ENCODE data around the gene MPC1. TPM values are rescaled to one million over a fixed set of nuclear protein-coding genes. Genes with fewer than 3 reads are reported as not detected.
"Not testable (repeated sequence)": the region's sequence is repeated elsewhere in the genome, so short reads cannot be mapped to it uniquely, and the experiment has no call there.

MPC1 gene
- total RNA-seq, 5 donors from 2014 or later (not counting 1 experiment from before 2014, with no cell fraction given) = 23.8 to 31.2 (median 27.5) TPM

DNA sequence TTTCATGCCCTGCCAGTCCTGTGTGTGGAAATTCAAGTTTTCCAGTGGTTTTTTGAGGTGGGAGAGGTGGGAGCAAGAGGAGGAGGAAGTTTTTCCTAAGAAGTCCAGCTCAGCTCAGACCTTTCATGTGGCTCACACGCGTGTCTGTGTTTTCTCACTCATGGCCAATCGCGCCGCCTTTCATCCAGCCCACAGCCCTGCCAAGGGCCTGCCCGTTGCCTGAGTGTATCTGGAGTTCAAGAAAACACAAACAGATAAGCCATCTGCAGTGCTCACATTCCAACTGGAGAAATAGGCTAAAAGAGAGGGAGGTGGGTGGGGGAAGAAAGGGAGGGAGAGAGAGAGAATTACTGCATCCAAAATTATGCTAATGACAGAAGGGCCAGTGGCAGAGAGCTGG, 12.6 kb upstream of the MPC1 start:
- POLR2A ChIA-PET = no interaction called here
- Histone ChIP-seq H3K27ac (ENCODE audit: low read length) (no peak overlapping the region), H3K27me3 (replicated peaks in 1 of 2; ENCODE audit: control insufficient read depth in 2 of 2, extremely low read depth in 1 of 2, insufficient read depth in 2 of 2, low read length in 1 of 2) (peaks cover 0 to 30% of the 10 kb centered on the region in 2 experiments), H3K9me3 (no peaks in the 10 kb centered on the region), H3K4me1 (ENCODE audit: control insufficient read depth in 1 of 2, extremely low read depth in 1 of 2, insufficient read depth in 2 of 2, low read length in 2 of 2) (no peaks in the 10 kb centered on the region), H3K4me3 (ENCODE audit: control insufficient read depth in 1 of 2, extremely low read depth in 1 of 2, low read length in 1 of 2) (no peak overlapping the region), H3K36me3 (ENCODE audit: control insufficient read depth in 2 of 2, extremely low read depth in 1 of 2, insufficient read depth in 1 of 2, low read length in 1 of 2) (no peaks in the 10 kb centered on the region)
- no CpG with 5 or more reads among the region's 6 CpGs for WGBS (ENCODE audit: insufficient coverage)
- Mint-ChIP-seq H3K27me3 (peaks cover 17 to 31% of the 10 kb centered on the region in 2 donors), H3K4me3 (no peak overlapping the region), H3K4me1 (no peaks in the 10 kb centered on the region), H3K9me3 (no peaks in the 10 kb centered on the region), H3K36me3 (no peaks in the 10 kb centered on the region), H3K27ac (no peak overlapping the region)
- ATAC-seq (replicated peaks in 1 of 4) (no peak), DNase-seq (no peak)
- CTCF ChIA-PET = no interaction called here

DNA sequence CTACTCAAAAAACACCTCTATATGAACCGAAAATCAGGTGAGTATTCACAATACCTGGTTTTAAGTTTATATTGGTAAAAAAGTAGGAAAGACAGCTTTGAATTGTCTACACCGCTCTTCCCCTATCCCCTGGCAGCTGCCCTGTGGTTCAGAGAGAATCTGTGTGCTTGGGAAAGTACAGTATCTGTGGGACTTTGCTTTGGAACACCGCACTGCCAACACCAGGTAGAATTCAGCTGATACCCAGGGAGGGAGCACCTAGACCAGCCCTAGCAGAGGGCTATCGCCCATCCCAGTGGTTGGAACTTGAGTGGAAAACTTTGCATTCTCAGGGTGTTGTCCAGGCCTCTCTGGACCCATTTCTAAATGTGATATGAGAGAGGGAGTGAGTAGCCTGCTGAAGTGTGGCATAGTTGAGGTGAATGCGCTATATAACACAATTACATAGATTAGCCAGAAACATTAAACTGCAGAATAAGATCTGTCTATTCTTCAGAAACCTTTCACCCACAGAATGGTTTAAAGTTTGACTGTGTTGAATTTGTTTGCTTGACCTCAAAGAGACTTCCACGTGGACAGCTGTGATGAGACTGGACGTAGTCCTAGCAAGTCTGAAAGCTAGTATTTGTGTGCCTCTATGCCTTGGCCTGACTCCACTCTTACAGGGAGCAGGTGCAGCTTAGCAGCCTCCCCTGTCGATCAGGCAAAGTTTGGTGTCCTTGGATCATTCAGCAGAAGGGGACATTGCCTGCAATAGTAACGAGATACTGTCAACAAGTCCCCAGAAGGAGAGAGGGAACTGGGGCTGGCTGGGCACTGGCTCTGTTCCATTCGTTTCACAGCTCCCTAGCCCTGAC, 11.5 kb upstream of the MPC1 start:
- ATAC-seq (replicated peaks in 1 of 4) (no peak), DNase-seq (no peak)
- H3K4me3 ChIP-seq (ENCODE audit: control insufficient read depth in 1 of 2, extremely low read depth in 1 of 2, low read length in 1 of 2) = no peak overlapping the region
- H3K27me3 ChIP-seq (replicated peaks in 1 of 2; ENCODE audit: control insufficient read depth in 2 of 2, extremely low read depth in 1 of 2, insufficient read depth in 2 of 2, low read length in 1 of 2) = peaks cover 0 to 26% of the 10 kb centered on the region in 2 experiments
- Mint-ChIP-seq H3K36me3 (no peaks in the 10 kb centered on the region), H3K9me3 (no peaks in the 10 kb centered on the region), H3K4me3 (no peak overlapping the region), H3K27ac (no peak overlapping the region), H3K4me1 (no peaks in the 10 kb centered on the region), H3K27me3 (peaks cover 15 to 29% of the 10 kb centered on the region in 2 donors)
- 75% methylated on average over 6 of the region's 10 CpGs for WGBS (ENCODE audit: insufficient coverage)
- ChIA-PET POLR2A (no interaction called here), CTCF (interaction anchor here in 1 of 2 donors (0.7 kb wide), 1 partner anchor 547 kb away, joined by 3 read pairs; no protein-coding TSS in a partner anchor)
- no peak overlapping the region for H3K27ac ChIP-seq (ENCODE audit: low read length)
- H3K36me3 ChIP-seq (ENCODE audit: control insufficient read depth in 2 of 2, extremely low read depth in 1 of 2, insufficient read depth in 1 of 2, low read length in 1 of 2) = no peaks in the 10 kb centered on the region
- H3K4me1 ChIP-seq (ENCODE audit: control insufficient read depth in 1 of 2, extremely low read depth in 1 of 2, insufficient read depth in 2 of 2, low read length in 2 of 2) = no peaks in the 10 kb centered on the region
- H3K9me3 ChIP-seq = no peaks in the 10 kb centered on the region

DNA sequence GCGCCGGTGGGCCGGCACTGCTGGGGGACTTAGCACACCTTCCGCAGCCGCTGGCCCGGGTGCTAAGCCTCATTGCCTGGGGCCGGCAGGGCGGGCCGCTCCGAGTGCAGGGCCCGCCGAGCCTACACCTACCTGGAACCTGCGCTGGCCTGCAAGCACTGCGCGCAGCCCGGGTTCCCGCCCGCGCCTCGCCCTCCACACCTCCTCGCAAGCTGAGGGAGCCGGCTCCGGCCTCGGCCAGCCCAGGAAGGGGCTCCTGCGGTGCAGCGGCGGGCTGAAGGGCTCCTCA, 10.7 kb upstream of the MPC1 start:
- H3K4me3 ChIP-seq (ENCODE audit: control insufficient read depth in 1 of 2, extremely low read depth in 1 of 2, low read length in 1 of 2) = no peak overlapping the region
- no peaks in the 10 kb centered on the region for H3K4me1 Mint-ChIP-seq
- no peak for ATAC-seq (replicated peaks in 1 of 4)
- POLR2A ChIA-PET = no interaction called here
- no peaks in the 10 kb centered on the region for H3K9me3 Mint-ChIP-seq
- H3K27me3 ChIP-seq (replicated peaks in 1 of 2; ENCODE audit: control insufficient read depth in 2 of 2, extremely low read depth in 1 of 2, insufficient read depth in 2 of 2, low read length in 1 of 2) = peaks cover 0 to 24% of the 10 kb centered on the region in 2 experiments
- H3K27me3 Mint-ChIP-seq = peaks cover 14 to 27% of the 10 kb centered on the region in 2 donors
- no peak overlapping the region for H3K4me3 Mint-ChIP-seq
- no peaks in the 10 kb centered on the region for H3K4me1 ChIP-seq (ENCODE audit: control insufficient read depth in 1 of 2, extremely low read depth in 1 of 2, insufficient read depth in 2 of 2, low read length in 2 of 2)
- H3K36me3 Mint-ChIP-seq = no peaks in the 10 kb centered on the region
- no peaks in the 10 kb centered on the region for H3K36me3 ChIP-seq (ENCODE audit: control insufficient read depth in 2 of 2, extremely low read depth in 1 of 2, insufficient read depth in 1 of 2, low read length in 1 of 2)
- DNase-seq = no peak
- no peak overlapping the region for H3K27ac ChIP-seq (ENCODE audit: low read length)
- CTCF ChIA-PET = no interaction called here
- no peaks in the 10 kb centered on the region for H3K9me3 ChIP-seq
- H3K27ac Mint-ChIP-seq = no peak overlapping the region
- 93% methylated on average over 21 of the region's 27 CpGs for WGBS (ENCODE audit: insufficient coverage)

DNA sequence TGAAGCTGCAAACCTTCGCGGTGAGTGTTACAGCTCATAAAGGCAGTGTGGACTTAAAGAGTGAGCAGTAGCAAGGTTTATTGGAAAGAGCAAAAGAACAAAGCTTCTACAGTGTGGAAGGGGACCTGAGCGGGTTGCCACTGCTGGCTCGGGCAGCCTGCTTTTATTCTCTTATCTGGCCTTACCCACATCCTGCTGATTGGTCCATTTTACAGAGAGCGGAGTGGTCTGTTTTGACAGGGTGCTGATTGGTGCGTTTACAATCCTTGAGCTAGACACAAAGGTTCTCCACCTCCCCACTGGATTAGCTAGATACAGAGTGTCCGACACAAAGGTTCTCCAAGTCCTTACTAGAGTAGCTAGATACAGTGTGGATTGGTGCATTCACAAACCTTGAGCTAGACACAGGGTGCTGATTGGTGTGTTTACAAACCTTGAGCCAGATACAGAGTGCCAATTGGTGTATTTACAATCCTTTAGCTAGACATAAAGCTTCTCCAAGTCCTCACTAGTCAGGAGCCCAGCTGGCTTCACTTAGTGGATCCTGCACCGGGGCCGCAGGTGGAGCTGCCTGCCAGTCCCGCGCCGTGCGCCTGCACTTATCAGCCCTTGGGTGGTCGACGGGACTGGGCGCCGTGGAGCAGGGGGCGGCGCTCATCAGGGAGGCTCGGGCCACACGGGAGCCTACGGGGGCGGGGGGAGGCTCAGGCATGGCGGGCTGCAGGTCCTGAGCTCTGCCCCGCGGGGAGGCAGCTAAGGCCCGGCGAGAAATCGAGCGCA, 10.2 kb upstream of the MPC1 start:
- H3K36me3 ChIP-seq (ENCODE audit: control insufficient read depth in 2 of 2, extremely low read depth in 1 of 2, insufficient read depth in 1 of 2, low read length in 1 of 2); ATAC-seq (replicated peaks in 1 of 4); H3K4me1 ChIP-seq (ENCODE audit: control insufficient read depth in 1 of 2, extremely low read depth in 1 of 2, insufficient read depth in 2 of 2, low read length in 2 of 2); H3K4me1 Mint-ChIP-seq; H3K4me3 Mint-ChIP-seq; DNase-seq; H3K27ac ChIP-seq (ENCODE audit: low read length); H3K36me3 Mint-ChIP-seq; POLR2A ChIA-PET; H3K9me3 Mint-ChIP-seq; H3K27ac Mint-ChIP-seq; H3K4me3 ChIP-seq (ENCODE audit: control insufficient read depth in 1 of 2, extremely low read depth in 1 of 2, low read length in 1 of 2); H3K9me3 ChIP-seq: not testable (repeated sequence)
- H3K27me3 Mint-ChIP-seq = peaks cover 14 to 27% of the 10 kb centered on the region in 2 donors
- H3K27me3 ChIP-seq (replicated peaks in 1 of 2; ENCODE audit: control insufficient read depth in 2 of 2, extremely low read depth in 1 of 2, insufficient read depth in 2 of 2, low read length in 1 of 2) = peaks cover 0 to 24% of the 10 kb centered on the region in 2 experiments
- WGBS (ENCODE audit: insufficient coverage) = 76% methylated on average over 16 of the region's 30 CpGs
- CTCF ChIA-PET = interaction anchor here in 1 of 2 donors (0.6 to 1.1 kb wide), 2 partner anchors 21 to 234 kb away, joined by 3 to 4 read pairs; no protein-coding TSS in a partner anchor

DNA sequence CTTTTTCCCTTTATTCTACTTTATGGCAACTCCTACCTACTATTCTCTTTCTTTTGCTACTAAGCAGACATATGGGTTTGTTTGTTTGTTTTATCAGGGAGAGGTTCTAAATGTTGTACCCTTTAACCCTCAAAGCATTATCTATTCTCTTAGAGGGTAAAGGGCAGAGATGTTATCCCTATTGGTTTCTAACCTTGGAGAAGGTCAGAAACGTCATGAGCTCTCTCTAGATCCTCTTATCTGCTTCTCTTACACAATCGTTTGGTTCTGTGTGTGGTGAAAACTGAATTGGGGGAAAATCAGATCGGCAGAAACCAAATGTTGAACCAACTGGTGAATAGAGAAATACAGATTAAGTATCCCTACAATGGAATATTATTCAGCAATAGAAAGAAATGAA, 6.4 kb upstream of the MPC1 start:
- DNase-seq (no peak), ATAC-seq (replicated peaks in 1 of 4) (no peak)
- POLR2A ChIA-PET = no interaction called here
- H3K27ac ChIP-seq (ENCODE audit: low read length) = no peak overlapping the region
- WGBS (ENCODE audit: insufficient coverage) = no CpG with 5 or more reads among the region's 3 CpGs
- Mint-ChIP-seq H3K9me3 (no peaks in the 10 kb centered on the region), H3K4me1 (peaks cover 0 to 2% (median 2%) of the 10 kb centered on the region in 3 donors), H3K4me3 (no peak overlapping the region), H3K27me3 (peaks cover 7 to 10% of the 10 kb centered on the region in 2 donors), H3K36me3 (no peaks in the 10 kb centered on the region), H3K27ac (no peak overlapping the region)
- no peaks in the 10 kb centered on the region for H3K9me3 ChIP-seq
- H3K27me3 ChIP-seq (replicated peaks in 1 of 2; ENCODE audit: control insufficient read depth in 2 of 2, extremely low read depth in 1 of 2, insufficient read depth in 2 of 2, low read length in 1 of 2) = peaks cover 0 to 2% of the 10 kb centered on the region in 2 experiments
- peaks cover 0 to 2% of the 10 kb centered on the region in 2 experiments for H3K4me1 ChIP-seq (ENCODE audit: control insufficient read depth in 1 of 2, extremely low read depth in 1 of 2, insufficient read depth in 2 of 2, low read length in 2 of 2)
- no peak overlapping the region for H3K4me3 ChIP-seq (ENCODE audit: control insufficient read depth in 1 of 2, extremely low read depth in 1 of 2, low read length in 1 of 2)
- CTCF ChIA-PET = interaction anchor here in 1 of 2 donors (1.3 kb wide), 1 partner anchor 11 kb away, joined by 3 read pairs; no protein-coding TSS in a partner anchor
- no peaks in the 10 kb centered on the region for H3K36me3 ChIP-seq (ENCODE audit: control insufficient read depth in 2 of 2, extremely low read depth in 1 of 2, insufficient read depth in 1 of 2, low read length in 1 of 2)

DNA sequence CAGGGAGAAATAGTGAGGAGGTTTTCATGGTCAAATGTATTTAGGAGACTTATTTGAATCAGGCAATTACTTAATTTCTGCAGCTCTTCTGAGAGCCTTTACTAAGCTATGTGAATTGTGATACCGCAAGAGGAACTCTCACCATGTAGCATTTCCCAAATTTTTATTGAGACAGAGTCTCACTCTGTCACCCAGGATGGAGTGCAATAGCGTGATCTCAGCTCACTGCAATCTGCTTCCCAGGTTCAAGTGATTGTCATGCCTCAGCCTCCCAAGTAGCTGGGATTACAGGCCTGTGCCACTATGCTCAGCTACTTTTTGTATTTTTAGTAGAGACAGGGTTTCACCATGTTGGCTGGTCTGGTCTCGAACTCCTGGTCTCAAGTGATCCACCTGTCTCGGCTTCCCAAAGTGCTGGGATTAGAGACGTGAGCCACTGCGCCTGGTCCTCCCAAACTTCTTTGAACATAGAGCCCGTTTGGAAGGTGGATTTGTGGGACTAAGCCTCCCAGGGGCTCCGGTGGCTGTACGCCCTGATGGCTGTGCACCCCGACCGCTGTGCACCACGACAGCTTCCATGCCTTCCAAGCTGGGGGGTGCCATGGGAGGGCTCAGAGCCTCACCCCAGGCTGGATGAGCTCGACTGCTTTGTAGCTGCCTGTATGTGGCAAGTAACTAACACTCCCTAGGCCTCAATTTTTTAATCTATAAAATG, 5.7 kb upstream of the MPC1 start:
- Histone ChIP-seq H3K4me3 (ENCODE audit: control insufficient read depth in 1 of 2, extremely low read depth in 1 of 2, low read length in 1 of 2) (no peak overlapping the region), H3K27me3 (replicated peaks in 1 of 2; ENCODE audit: control insufficient read depth in 2 of 2, extremely low read depth in 1 of 2, insufficient read depth in 2 of 2, low read length in 1 of 2) (no peaks in the 10 kb centered on the region), H3K36me3 (ENCODE audit: control insufficient read depth in 2 of 2, extremely low read depth in 1 of 2, insufficient read depth in 1 of 2, low read length in 1 of 2) (no peaks in the 10 kb centered on the region), H3K4me1 (ENCODE audit: control insufficient read depth in 1 of 2, extremely low read depth in 1 of 2, insufficient read depth in 2 of 2, low read length in 2 of 2) (peaks cover 3 to 9% of the 10 kb centered on the region in 2 experiments), H3K27ac (ENCODE audit: low read length) (no peak overlapping the region), H3K9me3 (no peaks in the 10 kb centered on the region)
- ChIA-PET CTCF (interaction anchor here in 1 of 2 donors (1.1 kb wide), 1 partner anchor 18 kb away, joined by 3 read pairs; no protein-coding TSS in a partner anchor), POLR2A (no interaction called here)
- ATAC-seq (replicated peaks in 1 of 4) = no peak
- no peak for DNase-seq
- Mint-ChIP-seq H3K27me3 (peaks cover 6 to 8% of the 10 kb centered on the region in 2 donors), H3K9me3 (no peaks in the 10 kb centered on the region), H3K4me1 (peaks cover 0 to 7% (median 6%) of the 10 kb centered on the region in 3 donors), H3K4me3 (no peak overlapping the region), H3K27ac (no peak overlapping the region), H3K36me3 (no peaks in the 10 kb centered on the region)
- 93% methylated on average over 11 of the region's 13 CpGs for WGBS (ENCODE audit: insufficient coverage)
